Ishikawa (cell line): ENCODE results near the gene PDE4B.

Experiments
- CEBPB ChIP-seq: IDR thresholded peaks from 2 replicates; pipeline ENCODE4 v1.6.1; 2012
- CREB1 ChIP-seq: IDR thresholded peaks from 2 replicates; pipeline ENCODE4 v1.6.1; 2012; ENCODE audit warnings: low read depth
- EGR1 ChIP-seq: IDR thresholded peaks from 2 replicates; pipeline ENCODE4 v1.6.1; 2012
- EP300 ChIP-seq: IDR thresholded peaks from 2 replicates; pipeline ENCODE4 v1.6.1; 2012; ENCODE audit warnings: borderline replicate concordance
- FOXM1 ChIP-seq: IDR thresholded peaks from 2 replicates; pipeline ENCODE4 v1.6.1; 2012; ENCODE audit warnings: low read depth, borderline replicate concordance
- MAX ChIP-seq: IDR thresholded peaks from 2 replicates; pipeline ENCODE4 v1.6.1; 2012
- NFIC ChIP-seq: IDR thresholded peaks from 2 replicates; pipeline ENCODE4 v1.6.1; 2012
- RAD21 ChIP-seq: IDR thresholded peaks from 2 replicates; pipeline ENCODE4 v1.6.1; 2012; ENCODE audit warnings: low read depth
- TAF1 ChIP-seq: IDR thresholded peaks from 2 replicates; pipeline ENCODE4 v1.6.1; 2012; ENCODE audit warnings: low read depth, mild to moderate bottlenecking
- TCF12 ChIP-seq: IDR thresholded peaks from 2 replicates; pipeline ENCODE4 v1.6.1; 2012; ENCODE audit warnings: low read depth
- TEAD4 ChIP-seq: IDR thresholded peaks from 2 replicates; pipeline ENCODE4 v1.6.1; 2012
- YY1 ChIP-seq: IDR thresholded peaks from 2 replicates; pipeline ENCODE4 v1.6.1; 2012; ENCODE audit warnings: low read depth
- ZBTB7A ChIP-seq: IDR thresholded peaks from 2 replicates; pipeline ENCODE4 v1.6.1; 2012; ENCODE audit warnings: low read depth
- TF ChIP-seq, protein P1 (sequence below): IDR thresholded peaks from 2 replicates; pipeline ENCODE4 v1.6.1; 2012
- TF ChIP-seq, protein P2 (sequence below): IDR thresholded peaks from 2 replicates; pipeline ENCODE4 v1.6.1; 2012; ENCODE audit warnings: low read depth, mild to moderate bottlenecking

PDE4B gene

DNA sequence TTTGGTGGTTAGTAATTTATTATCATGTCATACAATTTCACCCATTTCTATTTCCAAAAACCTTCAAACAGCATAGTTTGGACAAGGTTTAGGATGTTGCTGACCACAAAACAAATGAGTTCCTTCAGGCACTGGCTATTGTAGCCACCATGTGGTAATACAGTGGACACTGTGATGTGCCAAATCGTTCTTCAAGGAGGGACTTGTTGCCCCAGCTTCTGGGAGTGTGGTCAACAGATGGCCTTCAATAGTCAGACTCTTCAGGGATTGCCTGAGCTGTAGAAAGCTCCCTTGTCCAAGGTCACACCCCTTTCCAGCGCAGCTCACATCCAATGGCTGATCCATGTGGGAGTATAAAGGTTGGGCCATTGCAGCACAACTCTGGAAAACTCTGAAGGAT lies 2.6 kb downstream of the PDE4B start:
- TF ChIP-seq FOXM1 (no peak), TCF12 (no peak), RAD21 (no peak), EP300 (no peak), CREB1 (no peak), YY1 (no peak), TAF1 (no peak), NFIC (no peak), TEAD4 (no peak), MAX (no peak), ZBTB7A (no peak), EGR1 (no peak), CEBPB (no peak)
- TF ChIP-seq, protein P1, sequence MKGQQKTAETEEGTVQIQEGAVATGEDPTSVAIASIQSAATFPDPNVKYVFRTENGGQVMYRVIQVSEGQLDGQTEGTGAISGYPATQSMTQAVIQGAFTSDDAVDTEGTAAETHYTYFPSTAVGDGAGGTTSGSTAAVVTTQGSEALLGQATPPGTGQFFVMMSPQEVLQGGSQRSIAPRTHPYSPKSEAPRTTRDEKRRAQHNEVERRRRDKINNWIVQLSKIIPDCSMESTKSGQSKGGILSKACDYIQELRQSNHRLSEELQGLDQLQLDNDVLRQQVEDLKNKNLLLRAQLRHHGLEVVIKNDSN, result no peak
- TF ChIP-seq, protein P2, sequence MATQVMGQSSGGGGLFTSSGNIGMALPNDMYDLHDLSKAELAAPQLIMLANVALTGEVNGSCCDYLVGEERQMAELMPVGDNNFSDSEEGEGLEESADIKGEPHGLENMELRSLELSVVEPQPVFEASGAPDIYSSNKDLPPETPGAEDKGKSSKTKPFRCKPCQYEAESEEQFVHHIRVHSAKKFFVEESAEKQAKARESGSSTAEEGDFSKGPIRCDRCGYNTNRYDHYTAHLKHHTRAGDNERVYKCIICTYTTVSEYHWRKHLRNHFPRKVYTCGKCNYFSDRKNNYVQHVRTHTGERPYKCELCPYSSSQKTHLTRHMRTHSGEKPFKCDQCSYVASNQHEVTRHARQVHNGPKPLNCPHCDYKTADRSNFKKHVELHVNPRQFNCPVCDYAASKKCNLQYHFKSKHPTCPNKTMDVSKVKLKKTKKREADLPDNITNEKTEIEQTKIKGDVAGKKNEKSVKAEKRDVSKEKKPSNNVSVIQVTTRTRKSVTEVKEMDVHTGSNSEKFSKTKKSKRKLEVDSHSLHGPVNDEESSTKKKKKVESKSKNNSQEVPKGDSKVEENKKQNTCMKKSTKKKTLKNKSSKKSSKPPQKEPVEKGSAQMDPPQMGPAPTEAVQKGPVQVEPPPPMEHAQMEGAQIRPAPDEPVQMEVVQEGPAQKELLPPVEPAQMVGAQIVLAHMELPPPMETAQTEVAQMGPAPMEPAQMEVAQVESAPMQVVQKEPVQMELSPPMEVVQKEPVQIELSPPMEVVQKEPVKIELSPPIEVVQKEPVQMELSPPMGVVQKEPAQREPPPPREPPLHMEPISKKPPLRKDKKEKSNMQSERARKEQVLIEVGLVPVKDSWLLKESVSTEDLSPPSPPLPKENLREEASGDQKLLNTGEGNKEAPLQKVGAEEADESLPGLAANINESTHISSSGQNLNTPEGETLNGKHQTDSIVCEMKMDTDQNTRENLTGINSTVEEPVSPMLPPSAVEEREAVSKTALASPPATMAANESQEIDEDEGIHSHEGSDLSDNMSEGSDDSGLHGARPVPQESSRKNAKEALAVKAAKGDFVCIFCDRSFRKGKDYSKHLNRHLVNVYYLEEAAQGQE, result no peak

DNA sequence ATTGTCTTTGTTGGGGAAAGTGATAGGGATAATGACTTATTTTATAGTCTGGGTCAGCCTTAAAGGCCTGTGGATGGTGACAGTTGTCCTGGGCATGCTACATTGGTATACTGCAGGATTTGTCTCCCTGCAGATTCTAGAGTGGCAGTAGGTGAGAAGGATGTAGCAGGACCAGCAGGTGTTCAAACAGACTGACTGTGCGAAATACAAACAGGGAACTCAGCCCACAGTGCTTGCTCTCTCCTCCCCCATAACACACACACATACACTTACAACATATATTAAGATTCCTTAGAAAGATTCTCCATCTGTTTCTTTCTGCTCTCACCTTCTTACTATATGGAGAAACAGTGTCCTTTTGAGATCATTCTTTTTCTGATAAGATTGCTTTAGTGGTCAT lies 6.9 kb downstream of the PDE4B start:
- TF ChIP-seq NFIC (no peak), EP300 (no peak), CREB1 (no peak), YY1 (no peak), EGR1 (no peak), FOXM1 (no peak), TEAD4 (no peak), ZBTB7A (no peak)
- TF ChIP-seq, protein P1, result no peak

- no peak for TF ChIP-seq YY1
- TF ChIP-seq EGR1, result no peak
- no peak for TF ChIP-seq TCF12
- TF ChIP-seq CREB1, result no peak
- TF ChIP-seq, protein P2, result no peak
- no peak for TF ChIP-seq FOXM1
- TF ChIP-seq ZBTB7A, result no peak
- TF ChIP-seq EP300, result no peak
- TF ChIP-seq CEBPB, result no peak
- TF ChIP-seq NFIC, result no peak
- no peak for TF ChIP-seq TEAD4
- TF ChIP-seq, protein P1, result no peak
- no peak for TF ChIP-seq RAD21
- no peak for TF ChIP-seq TAF1
- no peak for TF ChIP-seq MAX
These were observed 11.9 kb downstream of the PDE4B start for GRCh38 chr1:65804584-65804983.

GRCh38 chr1:65812065-65812464 lies 19.4 kb downstream of the PDE4B start:
- TF ChIP-seq TCF12 (no peak), FOXM1 (no peak)

DNA sequence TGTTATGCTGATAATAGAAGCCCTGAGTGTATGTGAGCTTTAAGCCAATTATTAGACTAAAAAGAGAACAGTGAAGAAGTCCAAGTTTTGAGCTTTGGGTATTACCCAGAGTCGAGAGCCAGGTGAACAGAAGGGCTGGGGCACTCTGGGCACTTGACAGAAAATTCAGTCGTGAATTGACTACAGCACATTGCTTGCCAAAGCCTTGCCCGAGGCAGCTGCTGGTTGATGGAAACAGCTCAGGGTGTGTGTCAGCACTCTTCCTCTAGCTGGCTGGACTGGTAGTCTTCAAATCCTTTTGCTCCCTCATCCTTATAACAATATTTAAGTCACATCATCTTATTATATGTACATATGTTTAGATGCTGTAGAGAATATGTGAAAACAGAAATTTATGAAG lies 21.3 kb downstream of the PDE4B start:
- TF ChIP-seq TCF12 (no peak), FOXM1 (no peak), YY1 (no peak), RAD21 (no peak), MAX (no peak), CEBPB (no peak), EP300 (no peak), NFIC (no peak), ZBTB7A (no peak), EGR1 (no peak)
